Psoas muscle (tissue), 8 donors: ENCODE results near the gene DNPH1. TPM values are rescaled to one million over a fixed set of nuclear protein-coding genes. Genes with fewer than 3 reads are reported as not detected.

ENCODE experiments used
- ATAC-seq, 4 donors: fragments of 200-7000 bp; cut with Tn5 transposase; one replicate each; pipeline ENCODE4 v1.9.1; 2020; ENCODE audit warnings: moderate library complexity in 3 of 4, mild to moderate bottlenecking in 2 of 4
- DNase-seq, 2 donors: peaks; one replicate each; pipeline ENCODE4 v3.0.0-alpha.2; 2020
- H3K27ac ChIP-seq: fragments of 200-600 bp; one replicate; pipeline ENCODE4 v1.8.0; 2022
- H3K27me3 ChIP-seq, 3 donors: fragments of 200-600 bp in 1 of 3; one replicate each; pipeline versions ENCODE4 v1.6.1 to v1.8.0; 2013 to 2022; ENCODE audit warnings: low read length in 2 of 3, mild to moderate bottlenecking in 2 of 3, moderate library complexity in 1 of 3; ENCODE audit not compliant: insufficient read depth in 3 of 3
- H3K36me3 ChIP-seq, 2 donors: fragments of 200-600 bp in 1 of 2; one replicate each; pipeline versions ENCODE4 v1.6.1 to v1.8.0; 2013 to 2022; ENCODE audit warnings: low read depth in 1 of 2, mild to moderate bottlenecking in 1 of 2, moderate library complexity in 1 of 2; ENCODE audit not compliant: insufficient read depth in 1 of 2
- H3K4me1 ChIP-seq: fragments of 200-600 bp; one replicate; pipeline ENCODE4 v1.8.0; 2022
- H3K4me3 ChIP-seq: fragments of 200-600 bp; one replicate; pipeline ENCODE4 v1.8.0; 2022; ENCODE audit warnings: mild to moderate bottlenecking
- H3K9me3 ChIP-seq: fragments of 200-600 bp; one replicate; pipeline ENCODE4 v1.8.0; 2022
- CTCF ChIP-seq: fragments of 200-600 bp; IDR thresholded peaks from one replicate; pipeline ENCODE4 v1.8.0; 2022; ENCODE audit warnings: antibody characterized with exemption
- WGBS, 3 donors: extraction: QIAGEN DNeasy Blood & Tissue Kit; methylation state at CpG; one replicate each; pipeline versions ENCODE4 v1.1.6 to v1.1.7; 2013; 5-methylcytosine and 5-hydroxymethylcytosine counted together
- intact Hi-C, 2 donors: fragments of 100-400 bp; cut with DNase I; formaldehyde crosslinking; loops; one replicate each; pipeline versions ENCODE4 v1.11.0 to v1.14.2; 2022
- polyA plus RNA-seq, 3 donors: library from polyadenylated mRNA; stranded (reverse); fragments of 200-250 nt; gene quantifications; one replicate each; pipeline ENCODE4 v1.2.3, GENCODE V29; 2013
- total RNA-seq, 4 donors: library from RNA; stranded (reverse); fragmentation: NEBNext Ultra II Directional in 2 of 4; extraction: Animal tissue kit (Norgen Biotek cat#: 25700) in 2 of 4; gene quantifications; one replicate each; pipeline versions ENCODE4 v1.2.1 to v1.2.4, GENCODE V29; 2021 to 2023
- donor health status: healthy with polysubstance abuse.
- donor health status: DM: no; HTN: no; CAD: no; lungs with moderate emphysema.
- donor health status: Bipolar disorder and iron deficiency.
- donor health status: healthy.
- donor health status: DM: yes; HTN: yes; CAD: no.
- donor health status: DM: no; HTN: no; CAD: no.
- donor health status: DM: no; HTN: no; CAD: no.
- donor health status: DM: yes; HTN: yes; CAD: no.

The DNPH1 gene
- total and polyA plus RNA-seq, 7 donors, result 20.7 to 83.6 (median 52.5) TPM

- ATAC-seq (no peak), DNase-seq (no peak)
- 67 to 76% (median 74%) methylated on average over 2 of the region's 2 CpGs for WGBS, 3 donors
- no peaks in the 10 kb centered on the region for H3K9me3 ChIP-seq
- TF ChIP-seq CTCF, result no peak
- intact Hi-C loops, result no loop called here
- H3K27ac ChIP-seq, result no peak overlapping the region
- peaks cover 0 to 49% (median 19%) of the 10 kb centered on the region in 3 donors for H3K27me3 ChIP-seq
- H3K4me1 ChIP-seq, result peaks cover 5% of the 10 kb centered on the region
- H3K36me3 ChIP-seq, result no peaks in the 10 kb centered on the region
- H3K4me3 ChIP-seq, result no peak overlapping the region
Observed at GRCh38 chr6:43273707-43274106, 44.4 kb upstream of the DNPH1 start.

- intact Hi-C loops, result no loop called here
- no peak for TF ChIP-seq CTCF
- no peak for DNase-seq
- no peak for ATAC-seq
- no peak overlapping the region for H3K27ac ChIP-seq
- H3K4me1 ChIP-seq, result peaks cover 5% of the 10 kb centered on the region
- peaks cover 0 to 48% (median 19%) of the 10 kb centered on the region in 3 donors for H3K27me3 ChIP-seq
- H3K9me3 ChIP-seq, result no peaks in the 10 kb centered on the region
- H3K36me3 ChIP-seq, result no peaks in the 10 kb centered on the region
- no peak overlapping the region for H3K4me3 ChIP-seq
Observed at GRCh38 chr6:43271944-43272343, 42.7 kb upstream of the DNPH1 start.

DNA sequence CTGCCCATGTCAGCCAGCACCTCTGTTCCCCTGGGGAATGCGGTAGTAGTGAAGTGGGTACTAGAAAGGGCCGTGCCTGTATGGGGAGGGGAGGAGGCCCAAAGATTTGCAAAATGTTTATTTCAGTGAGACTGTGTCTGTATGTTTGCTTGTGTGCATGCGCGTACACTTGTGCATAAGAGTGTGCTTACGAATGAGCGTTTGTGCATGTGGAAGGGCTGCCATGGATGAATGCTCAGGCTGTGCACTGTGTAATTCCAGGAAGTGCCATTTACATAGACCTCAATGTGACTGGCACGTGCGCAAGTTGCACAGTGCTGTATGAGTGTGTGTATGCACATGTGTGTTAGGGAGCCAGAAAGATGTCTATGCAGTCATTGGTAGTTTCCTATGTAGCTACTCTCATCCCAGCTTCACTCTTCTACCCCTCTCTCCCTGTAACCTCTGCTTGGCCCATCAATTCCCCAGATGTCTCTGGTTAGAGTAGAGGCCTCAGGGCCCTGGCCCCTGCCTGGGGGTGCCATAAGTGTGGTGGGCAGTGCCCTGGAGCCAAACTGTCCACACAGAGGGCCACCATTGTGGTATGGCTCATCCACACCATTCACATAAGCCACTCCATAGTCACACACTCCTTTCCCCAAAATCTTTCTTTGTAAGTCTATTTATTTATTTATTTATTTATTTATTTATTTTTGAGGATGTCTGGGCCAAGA, 42.0 kb upstream of the DNPH1 start:
- Histone ChIP-seq H3K4me3 (no peak overlapping the region), H3K9me3 (no peaks in the 10 kb centered on the region), H3K4me1 (peaks cover 5% of the 10 kb centered on the region), H3K27ac (no peak overlapping the region), H3K27me3 (peaks cover 0 to 41% (median 16%) of the 10 kb centered on the region in 3 donors), H3K36me3 (no peaks in the 10 kb centered on the region)
- ATAC-seq, result no peak
- no peak for TF ChIP-seq CTCF
- no peak for DNase-seq
- 87 to 91% (median 89%) methylated on average over 8 of the region's 8 CpGs for WGBS, 3 donors
- intact Hi-C loops, result no loop called here

- Histone ChIP-seq H3K4me1 (peaks cover 5% of the 10 kb centered on the region), H3K4me3 (peak overlapping the region; percentile 56), H3K9me3 (no peaks in the 10 kb centered on the region), H3K27me3 (peaks cover 0 to 23% (median 9%) of the 10 kb centered on the region in 3 donors), H3K36me3 (no peaks in the 10 kb centered on the region), H3K27ac (no peak overlapping the region)
- TF ChIP-seq CTCF, result no peak
- DNase-seq (peak in 1 of 2 donors; percentile 41), ATAC-seq (peak; percentile 13 to 62 (median 32))
- intact Hi-C loops, result loop anchor here in 1 of 2 donors (5.0 kb wide), 1 partner anchor 63 kb away; no protein-coding TSS in a partner anchor
- WGBS, 3 donors, result 4 to 6% (median 4%) methylated on average over 39 to 44 of the region's 44 CpGs
Observed at GRCh38 chr6:43269273-43270007, 40.2 kb upstream of the DNPH1 start.
